HG03378 (cell line): ENCODE results near the gene THYN1.
A peak's percentile ranks its signal among the peaks of the same experiment; 100 is the strongest.

Source experiments
- ATAC-seq: cut with Tn5 transposase; IDR thresholded peaks from one replicate; pipeline ENCODE4 v1.9.1; 2021; ENCODE audit warnings: mild to moderate bottlenecking, moderate library complexity; ENCODE audit not compliant: unreplicated experiment

The THYN1 gene

DNA sequence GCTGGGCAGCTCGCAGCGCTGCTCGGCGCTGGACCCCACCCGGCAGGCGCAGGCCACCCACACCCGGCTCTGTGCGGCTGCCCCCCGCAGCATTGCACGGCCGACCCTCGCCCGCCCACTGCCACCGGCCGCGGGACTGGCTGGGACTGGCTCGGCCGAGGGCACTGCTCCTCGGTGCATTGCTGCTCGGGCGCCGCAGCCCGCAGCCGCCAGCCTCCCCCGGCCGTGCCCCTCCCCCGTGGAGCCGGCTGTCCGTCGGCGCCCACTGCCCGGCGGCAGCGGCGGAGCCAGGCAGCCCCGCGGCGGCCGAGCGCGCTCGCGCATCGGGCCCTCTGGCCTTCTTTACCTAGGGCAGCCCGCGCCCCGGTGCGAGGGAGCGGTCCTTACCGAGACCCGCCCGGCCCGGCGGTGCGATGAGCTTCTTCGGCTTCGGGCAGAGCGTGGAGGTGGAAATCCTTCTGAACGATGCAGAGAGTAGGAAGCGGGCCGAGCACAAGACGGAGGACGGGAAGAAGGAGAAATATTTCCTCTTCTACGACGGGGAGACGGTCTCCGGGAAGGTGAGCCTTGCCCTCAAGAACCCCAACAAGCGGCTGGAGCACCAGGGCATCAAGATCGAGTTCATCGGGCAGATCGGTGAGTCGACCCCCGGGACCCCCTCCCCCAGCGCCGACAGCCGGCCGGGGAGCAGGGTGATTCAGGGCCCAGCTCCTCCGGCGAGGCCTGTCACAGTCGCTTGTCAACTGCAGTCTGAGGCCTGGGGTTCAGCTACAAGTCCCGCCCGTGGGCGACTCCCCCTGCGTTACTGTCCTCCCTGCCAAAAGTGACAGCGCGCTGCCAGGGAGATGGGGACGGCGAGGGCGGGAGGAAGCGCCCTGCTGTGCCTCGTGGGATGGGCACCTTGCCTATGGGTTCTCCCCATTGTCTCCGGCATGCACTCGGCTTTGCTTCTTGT, 28.2 kb downstream of the THYN1 start:
- ATAC-seq, result peak; percentile 5

GRCh38 chr11:134223836-134224709, 29.1 kb downstream of the THYN1 start, which contains the start of the genes NCAPD3 and VPS26B:
Gene NCAPD3, minus strand, starts transcription at chr11:134223967. Its CDS starts 41 bp downstream, at chr11:134223926.
Gene VPS26B, plus strand, starts transcription at chr11:134224671. Its CDS starts 452 bp downstream, at chr11:134225123.
- ATAC-seq, result peak; percentile 65

- no peak for ATAC-seq
Measured at GRCh38 chr11:134223121-134223520, 30.0 kb downstream of the THYN1 start.

- no peak for ATAC-seq
Measured at GRCh38 chr11:134216816-134217215, 36.3 kb downstream of the THYN1 start.

DNA sequence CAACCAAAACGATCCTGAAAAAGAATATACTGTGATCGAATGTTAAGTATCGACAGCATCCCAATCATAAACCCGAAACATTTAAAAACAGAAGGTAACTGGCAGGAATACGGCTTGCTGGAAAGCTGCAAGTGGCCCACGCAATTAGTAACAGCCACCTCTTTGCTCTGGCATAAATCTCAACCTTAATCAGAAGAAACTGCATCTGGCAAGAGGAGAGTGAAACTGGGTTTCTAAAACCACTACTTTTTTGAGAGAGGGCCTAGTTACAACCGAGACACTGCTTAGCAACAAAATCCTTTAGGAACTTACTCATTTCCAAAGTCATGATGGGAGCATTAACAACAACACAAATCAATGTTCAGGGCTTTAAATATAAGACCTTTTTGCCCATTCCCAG, 37.3 kb downstream of the THYN1 start:
- ATAC-seq, result no peak

GRCh38 chr11:134207538-134208239, 45.5 kb downstream of the THYN1 start:
- no peak for ATAC-seq

GRCh38 chr11:134206185-134206584, 47.0 kb downstream of the THYN1 start:
- no peak for ATAC-seq

DNA sequence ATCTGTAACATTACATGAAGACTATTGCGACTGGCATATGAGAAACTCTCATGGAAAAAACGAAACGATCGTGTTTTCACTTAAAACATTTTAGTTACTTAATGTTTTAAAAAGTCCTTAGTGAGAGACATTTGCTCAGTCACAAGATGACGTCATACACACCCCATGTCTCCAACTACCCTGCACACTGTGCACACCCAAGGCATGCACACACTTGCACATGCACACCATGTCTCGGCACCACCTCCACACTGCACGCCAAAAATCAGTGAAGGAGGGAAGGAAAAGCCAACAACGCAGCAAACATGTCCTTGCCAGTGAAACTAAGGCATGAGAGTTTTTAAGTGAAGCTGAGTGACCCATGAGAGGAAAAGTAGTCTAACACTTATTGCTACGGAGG, 47.4 kb downstream of the THYN1 start:
- no peak for ATAC-seq

GRCh38 chr11:134202661-134203060, 50.5 kb downstream of the THYN1 start:
- ATAC-seq, result no peak

GRCh38 chr11:134200688-134201087, 52.5 kb downstream of the THYN1 start:
- ATAC-seq, result no peak

GRCh38 chr11:134199531-134199930, 53.6 kb downstream of the THYN1 start:
- no peak for ATAC-seq
